ENCODE data around the gene MAST4.
"Not testable (repeated sequence)": the region's sequence is repeated elsewhere in the genome, so short reads cannot be mapped to it uniquely, and the experiment has no call there.

MAST4 gene

DNA sequence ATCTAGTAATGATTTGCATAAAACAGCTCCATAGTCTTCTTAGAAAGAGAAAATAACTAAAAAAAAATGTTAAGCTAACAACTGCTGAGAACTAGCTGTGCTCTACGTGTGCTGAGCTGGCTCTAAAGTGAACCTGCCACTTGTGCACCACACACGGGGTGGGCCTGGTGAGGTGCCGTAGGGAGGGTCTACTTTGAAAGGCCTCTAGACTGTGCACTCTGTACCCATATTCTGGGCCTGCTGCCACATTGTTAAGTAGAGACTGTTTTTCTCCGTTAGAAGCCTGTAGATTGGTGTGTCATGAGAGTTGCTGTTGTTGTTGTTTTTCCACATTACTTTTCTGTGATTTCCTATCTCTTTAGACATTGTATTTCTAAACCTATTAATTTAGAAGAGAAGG is 506.5 kb downstream of the MAST4 start:
- no peak for DNase-seq

DNA sequence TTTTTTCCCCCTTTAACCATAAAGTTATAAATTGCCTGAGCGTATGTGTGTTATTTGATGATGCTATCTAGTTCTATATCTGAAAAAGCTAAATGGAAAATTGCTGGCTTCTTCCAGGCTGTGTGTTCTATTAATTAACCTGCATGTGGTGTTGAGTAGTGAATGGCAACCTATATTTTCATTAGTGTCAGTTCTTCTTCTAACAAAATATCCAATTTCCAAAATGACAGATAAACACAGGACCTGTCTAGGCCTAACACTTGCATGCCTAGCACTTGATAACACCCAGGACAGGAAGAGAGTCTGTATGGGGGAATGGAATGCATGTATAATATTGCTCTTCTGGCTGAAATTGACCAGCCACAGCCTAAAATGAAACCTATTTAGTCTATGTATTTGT is 508.7 kb downstream of the MAST4 start:
- DNase-seq, result no peak

GRCh38 chr5:67105270-67105669 is 509.1 kb downstream of the MAST4 start:
- no peak for DNase-seq

- DNase-seq, result no peak
These were observed 510.6 kb downstream of the MAST4 start for GRCh38 chr5:67106626-67107342.

- no peak for DNase-seq
These were observed 515.6 kb downstream of the MAST4 start for GRCh38 chr5:67111779-67112178.

DNA sequence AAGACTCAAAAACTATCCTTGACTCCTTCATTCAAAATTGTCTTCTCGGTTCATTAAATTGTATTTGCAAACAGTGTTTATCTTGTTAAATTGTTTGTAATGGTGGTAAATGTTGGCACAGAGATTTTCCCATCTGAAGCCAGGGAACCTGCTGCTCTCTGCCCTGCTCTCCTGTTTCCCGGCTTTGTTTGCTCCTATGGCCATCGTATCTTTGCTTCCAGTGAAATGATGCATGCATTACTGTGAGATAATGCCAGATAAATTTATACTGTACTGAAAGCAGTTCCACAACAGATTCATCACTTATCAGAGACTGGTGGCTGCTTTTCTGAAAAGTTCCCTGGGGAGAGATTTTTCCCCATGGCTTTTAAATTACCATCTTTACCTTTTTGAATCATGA is 519.1 kb downstream of the MAST4 start:
- DNase-seq, result no peak

GRCh38 chr5:67115817-67116216 is 519.6 kb downstream of the MAST4 start:
- DNase-seq, result no peak

- DNase-seq, result no peak
These were observed 521.9 kb downstream of the MAST4 start for GRCh38 chr5:67118050-67118620.

- no peak for DNase-seq
These were observed 522.8 kb downstream of the MAST4 start for GRCh38 chr5:67119010-67119409.

DNA sequence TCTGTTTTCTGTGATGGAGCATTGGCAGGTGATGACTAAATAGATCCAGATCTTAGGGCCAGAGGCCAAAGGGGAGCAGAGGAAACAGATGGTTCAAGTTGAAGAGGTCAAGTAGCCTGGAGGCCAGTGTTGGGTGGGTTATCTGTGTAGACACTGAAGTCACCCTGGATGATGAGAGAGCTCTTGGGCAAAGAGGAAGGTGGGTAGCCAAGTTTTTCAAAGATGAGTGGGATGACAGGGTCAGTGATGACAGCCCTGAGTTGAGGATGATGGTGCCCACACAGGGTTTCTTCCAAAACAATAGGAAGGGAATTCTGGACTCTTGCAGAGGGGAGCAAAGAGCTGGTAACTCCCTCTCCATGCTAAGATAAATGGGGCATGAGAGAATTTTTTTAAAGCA is 523.8 kb downstream of the MAST4 start:
- DNase-seq, result no peak

GRCh38 chr5:67123819-67124218 is 527.6 kb downstream of the MAST4 start:
- DNase-seq, result no peak

- no peak for DNase-seq
These were observed 528.4 kb downstream of the MAST4 start for GRCh38 chr5:67124556-67124955.

DNA sequence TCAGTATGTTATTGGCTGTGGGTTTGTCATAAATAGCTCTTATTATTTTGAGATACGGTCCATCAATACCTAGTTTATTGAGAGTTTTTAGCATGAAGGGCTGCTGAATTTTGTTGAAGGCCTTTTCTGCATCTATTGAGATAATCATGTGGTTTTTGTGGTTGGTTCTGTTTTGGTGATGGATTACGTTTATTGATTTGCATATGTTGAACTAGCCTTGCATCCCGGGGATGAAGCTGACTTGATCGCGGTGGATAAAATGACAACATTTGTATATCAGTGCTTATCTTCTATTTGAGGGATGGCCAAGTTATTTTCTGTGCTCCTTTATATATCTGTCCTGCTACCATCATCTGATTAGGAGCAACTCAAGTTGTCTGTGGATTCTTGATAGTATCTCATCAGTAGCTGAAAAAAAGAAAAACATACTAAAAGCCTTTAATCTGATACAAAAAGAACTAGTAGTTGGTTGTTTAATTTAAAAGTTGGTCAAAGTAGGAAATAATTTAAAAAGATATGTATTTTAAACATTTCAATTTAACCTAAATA is 531.2 kb downstream of the MAST4 start:
- not testable (repeated sequence) for DNase-seq

GRCh38 chr5:67129768-67130167 is 533.6 kb downstream of the MAST4 start:
- DNase-seq, result no peak

DNA sequence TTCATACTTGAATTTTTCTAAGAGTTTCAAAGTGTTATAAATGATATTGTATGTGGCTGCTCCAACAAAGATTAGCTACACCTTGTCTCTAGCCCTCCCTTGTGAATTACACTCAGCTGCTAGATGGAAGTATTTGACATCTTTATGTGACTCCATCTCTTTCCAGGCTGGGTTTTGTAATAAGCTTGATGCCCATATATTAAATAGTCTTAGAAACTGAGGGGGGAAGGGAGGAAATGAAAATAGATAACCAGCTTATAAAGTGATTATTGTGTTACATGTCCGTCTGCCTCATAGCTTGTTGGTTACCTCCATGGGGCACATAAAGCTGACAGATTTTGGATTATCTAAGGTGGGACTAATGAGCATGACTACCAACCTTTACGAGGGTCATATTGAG is 537.0 kb downstream of the MAST4 start:
- DNase-seq, result no peak

GRCh38 chr5:67133776-67134175 is 537.6 kb downstream of the MAST4 start:
- DNase-seq, result no peak

DNA sequence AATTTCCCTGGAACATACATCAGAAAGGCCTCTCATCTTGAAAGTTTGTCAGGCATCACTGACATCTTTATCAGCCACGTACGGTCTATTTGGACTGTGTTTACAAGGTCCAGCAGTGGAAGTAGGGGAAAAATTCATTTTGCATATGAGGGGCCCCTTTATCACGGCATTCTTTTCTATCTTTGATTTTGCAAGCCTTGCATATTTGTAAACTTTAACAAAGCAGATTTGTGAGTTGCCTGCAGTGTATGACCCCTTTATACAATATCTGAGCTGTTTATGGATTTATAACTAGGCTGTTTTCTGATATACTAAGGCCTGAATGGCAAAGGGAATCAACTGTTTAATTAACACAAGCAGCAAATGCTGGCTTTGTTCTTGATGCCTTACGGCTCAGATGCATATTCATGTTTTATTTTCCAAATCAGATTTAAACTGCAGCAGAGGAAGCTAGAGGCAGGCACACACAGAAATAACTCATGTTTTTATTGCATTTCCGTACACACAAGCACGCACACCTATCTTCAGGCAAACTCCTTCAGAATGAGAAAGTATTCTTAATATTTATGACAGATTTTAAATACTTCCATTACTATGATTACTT is 539.3 kb downstream of the MAST4 start:
- DNase-seq, result no peak

DNA sequence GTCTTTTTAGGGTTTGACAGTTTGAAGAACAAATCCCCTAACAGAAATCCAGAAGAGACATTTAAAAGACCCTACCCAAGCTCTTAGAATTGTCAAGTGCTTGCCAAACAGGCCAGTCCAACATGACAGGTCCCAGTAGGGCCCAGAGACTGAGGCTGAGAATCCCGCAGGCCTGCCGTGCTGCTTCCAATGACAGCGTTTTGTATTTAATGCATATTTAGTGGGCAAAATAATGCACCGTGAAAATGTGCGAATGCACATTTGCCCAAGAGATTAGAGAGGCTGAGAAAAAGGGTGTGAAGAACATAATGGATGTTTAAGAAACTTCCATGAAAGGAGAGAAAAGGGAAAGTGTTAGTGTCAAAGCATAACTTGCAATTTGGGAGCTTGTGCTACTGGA is 542.8 kb downstream of the MAST4 start:
- no peak for DNase-seq

DNA sequence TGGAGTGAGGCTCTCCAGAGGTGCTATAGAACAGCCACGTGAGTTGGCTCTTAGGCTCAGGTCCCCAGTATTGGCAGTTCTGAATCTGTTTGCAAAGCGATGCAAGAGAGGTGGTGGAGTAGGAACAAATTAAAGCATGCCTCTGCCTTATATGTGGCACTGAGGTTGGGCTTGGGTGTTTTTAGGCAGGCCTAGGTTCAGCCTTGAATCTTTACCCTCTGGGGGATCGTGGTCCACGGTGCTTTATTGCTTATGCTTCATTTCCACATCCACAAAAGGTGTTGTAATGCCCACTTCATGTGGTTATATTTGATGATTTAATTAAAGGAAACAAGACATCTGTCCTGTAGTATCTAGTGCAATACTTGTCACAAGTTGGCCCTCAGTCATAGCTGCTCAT is 544.2 kb downstream of the MAST4 start:
- DNase-seq, result no peak

DNA sequence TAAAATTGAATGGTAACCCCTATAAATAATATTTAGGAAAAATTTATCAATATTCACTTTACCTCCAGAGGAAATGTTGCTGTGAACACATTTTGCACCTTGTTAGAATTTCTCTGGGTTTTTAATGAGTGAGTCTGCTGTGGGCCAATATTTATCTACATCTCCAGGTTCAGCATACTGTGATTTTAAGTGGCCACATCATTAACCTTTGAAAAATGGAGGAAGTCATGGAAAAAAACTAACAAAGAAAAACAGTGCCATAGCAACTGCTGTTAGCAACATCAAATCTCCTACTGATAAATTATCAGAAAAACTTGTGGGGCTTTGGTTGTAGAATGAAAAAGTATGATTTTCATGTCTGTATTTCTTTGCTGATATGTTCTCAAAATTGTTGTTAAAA is 545.5 kb downstream of the MAST4 start:
- no peak for DNase-seq

GRCh38 chr5:67142816-67143215 is 546.6 kb downstream of the MAST4 start:
- DNase-seq, result no peak

DNA sequence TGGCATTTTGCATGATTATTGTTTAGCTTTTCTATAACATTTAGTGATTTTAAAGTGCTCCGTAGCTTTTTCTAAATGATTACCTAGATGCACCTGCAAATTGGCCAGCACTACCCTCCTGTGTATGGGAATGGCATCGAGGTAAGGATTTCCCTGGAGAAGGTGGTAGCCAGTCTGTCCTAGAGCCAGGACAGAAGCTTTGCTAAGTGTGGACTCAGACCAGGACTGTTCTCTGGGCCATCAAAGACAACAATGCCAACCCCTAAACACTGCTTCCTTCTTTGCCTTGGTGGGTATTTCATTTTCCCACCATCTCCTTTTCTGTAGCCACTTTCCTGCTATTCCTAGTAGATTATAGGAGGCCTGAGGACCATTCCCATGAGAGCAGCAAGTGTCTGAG is 547.4 kb downstream of the MAST4 start:
- DNase-seq, result no peak

DNA sequence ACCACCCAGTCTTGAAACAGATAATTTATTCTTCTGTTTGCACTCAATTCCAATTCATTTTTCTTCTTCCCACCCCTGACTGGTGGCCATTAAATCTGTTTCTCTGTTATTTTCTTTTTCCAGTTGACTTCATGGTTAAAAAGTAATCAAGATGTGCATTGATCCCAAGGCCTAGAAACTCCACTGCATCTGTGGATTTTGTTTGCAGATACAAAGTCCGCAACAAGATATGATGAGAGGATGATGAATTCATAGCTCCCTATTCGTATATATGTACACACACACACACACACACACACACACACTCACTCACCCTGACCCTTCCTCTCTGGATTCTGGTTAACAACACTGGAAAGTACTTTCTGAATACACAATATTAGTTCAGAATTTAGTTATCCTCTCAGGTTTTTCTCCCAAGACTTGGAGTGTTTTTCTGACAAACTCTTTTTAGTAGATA is 548.0 kb downstream of the MAST4 start:
- DNase-seq, result no peak

GRCh38 chr5:67146574-67146973 is 550.4 kb downstream of the MAST4 start:
- no peak for DNase-seq

All from NCI-H446 treated with DMSO at 0.1 percent for 48 hours (cell line).